ENCODE measurements around the gene TMEM250. TPM values are rescaled to one million over a fixed set of nuclear protein-coding genes. Genes with fewer than 3 reads are reported as not detected.

The TMEM250 gene, protein sequence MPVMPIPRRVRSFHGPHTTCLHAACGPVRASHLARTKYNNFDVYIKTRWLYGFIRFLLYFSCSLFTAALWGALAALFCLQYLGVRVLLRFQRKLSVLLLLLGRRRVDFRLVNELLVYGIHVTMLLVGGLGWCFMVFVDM
- total RNA-seq = 10 to 100 TPM; 23.8 to 31.1 (median 28.4) TPM

DNA sequence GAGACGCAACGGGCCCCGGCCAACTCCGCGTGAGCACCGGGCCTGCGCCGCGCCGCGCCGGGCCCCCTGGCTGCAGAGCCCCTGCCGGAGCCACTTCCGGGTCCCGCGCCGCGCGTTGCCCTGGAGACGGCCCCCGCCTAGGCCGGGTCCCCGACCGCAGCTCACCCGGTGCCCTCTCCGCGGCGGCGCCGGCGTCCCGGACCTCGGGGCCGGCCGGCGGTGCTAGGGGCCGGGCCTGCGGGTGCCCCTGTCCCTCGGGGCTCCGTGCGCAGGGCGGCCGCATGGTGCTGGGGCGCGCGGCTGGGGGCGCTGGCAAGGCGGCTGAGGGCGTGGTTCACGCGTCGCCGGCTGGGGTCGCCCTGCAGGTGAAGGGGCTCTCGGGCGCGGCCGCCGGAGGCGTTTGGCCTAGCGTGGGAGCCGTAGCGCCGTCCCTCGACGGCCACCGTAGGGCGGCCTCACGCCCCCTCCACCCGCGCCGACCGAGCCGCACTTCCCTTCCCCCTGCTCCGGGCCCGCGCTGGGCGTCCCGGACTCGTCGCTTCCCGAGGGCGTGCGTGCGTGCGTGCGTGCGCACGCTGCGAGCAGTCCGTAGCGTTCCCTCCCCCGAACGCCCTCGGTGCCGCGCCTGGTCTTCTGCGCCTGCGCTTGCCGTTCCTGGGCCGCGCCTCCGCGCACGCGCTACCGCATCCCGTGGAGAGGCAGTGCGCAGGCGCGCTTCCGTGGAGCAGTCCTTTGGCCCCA, at the start of gene TMEM250:
TMEM250 (minus strand) TSS at position 556 of the 741 bp plus-strand sequence. CDS start 1,975 bp downstream, outside the sequence.
- DNase-seq (ENCODE audit: low spot score) = peak; percentile 74
- ATAC-seq (ENCODE audit: low FRiP score) = peak; percentile 91
- TF ChIP-seq, protein P1, sequence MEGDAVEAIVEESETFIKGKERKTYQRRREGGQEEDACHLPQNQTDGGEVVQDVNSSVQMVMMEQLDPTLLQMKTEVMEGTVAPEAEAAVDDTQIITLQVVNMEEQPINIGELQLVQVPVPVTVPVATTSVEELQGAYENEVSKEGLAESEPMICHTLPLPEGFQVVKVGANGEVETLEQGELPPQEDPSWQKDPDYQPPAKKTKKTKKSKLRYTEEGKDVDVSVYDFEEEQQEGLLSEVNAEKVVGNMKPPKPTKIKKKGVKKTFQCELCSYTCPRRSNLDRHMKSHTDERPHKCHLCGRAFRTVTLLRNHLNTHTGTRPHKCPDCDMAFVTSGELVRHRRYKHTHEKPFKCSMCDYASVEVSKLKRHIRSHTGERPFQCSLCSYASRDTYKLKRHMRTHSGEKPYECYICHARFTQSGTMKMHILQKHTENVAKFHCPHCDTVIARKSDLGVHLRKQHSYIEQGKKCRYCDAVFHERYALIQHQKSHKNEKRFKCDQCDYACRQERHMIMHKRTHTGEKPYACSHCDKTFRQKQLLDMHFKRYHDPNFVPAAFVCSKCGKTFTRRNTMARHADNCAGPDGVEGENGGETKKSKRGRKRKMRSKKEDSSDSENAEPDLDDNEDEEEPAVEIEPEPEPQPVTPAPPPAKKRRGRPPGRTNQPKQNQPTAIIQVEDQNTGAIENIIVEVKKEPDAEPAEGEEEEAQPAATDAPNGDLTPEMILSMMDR (IDR thresholded peaks at IDR 0.05) = no peak

- TF ChIP-seq, protein P1 (IDR thresholded peaks at IDR 0.05) = no peak
- no peak for DNase-seq (ENCODE audit: low spot score)
- ATAC-seq (ENCODE audit: low FRiP score) = no peak
Observed at GRCh38 chr9:136163248-136163850, 44.7 kb upstream of the TMEM250 start.

DNA sequence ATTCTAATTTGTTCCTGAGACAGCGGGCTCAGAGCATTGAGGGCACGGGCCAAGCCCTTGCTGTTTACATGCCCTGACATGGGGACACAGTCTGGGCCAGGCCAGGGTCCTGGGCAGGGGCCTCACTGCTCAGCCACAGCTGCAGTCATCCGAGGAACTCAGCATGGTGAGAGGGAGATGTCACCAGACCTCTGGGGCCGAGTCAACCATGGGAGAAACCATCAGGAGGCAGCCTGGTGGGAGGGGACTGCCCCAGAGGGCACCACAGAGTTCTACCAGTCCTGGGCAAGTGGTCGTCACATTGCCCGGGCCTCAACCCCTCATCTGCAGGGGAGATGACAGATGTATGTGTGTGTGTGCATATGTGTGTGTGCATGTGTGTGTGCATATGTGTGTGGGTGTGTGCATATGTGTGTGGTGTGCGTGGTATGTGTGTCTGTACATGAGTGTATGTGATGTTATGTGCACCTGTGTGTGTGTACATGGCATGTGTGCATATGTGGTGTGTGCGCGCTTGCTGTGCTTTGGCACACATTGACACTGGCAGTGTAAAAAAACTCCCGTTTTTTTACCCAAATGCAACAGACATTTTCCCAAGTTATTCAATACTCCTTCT, 42.4 kb upstream of the TMEM250 start:
- TF ChIP-seq, protein P1 (IDR thresholded peaks at IDR 0.05) = no peak
- DNase-seq (ENCODE audit: low spot score) = no peak
- ATAC-seq (ENCODE audit: low FRiP score) = no peak

DNA sequence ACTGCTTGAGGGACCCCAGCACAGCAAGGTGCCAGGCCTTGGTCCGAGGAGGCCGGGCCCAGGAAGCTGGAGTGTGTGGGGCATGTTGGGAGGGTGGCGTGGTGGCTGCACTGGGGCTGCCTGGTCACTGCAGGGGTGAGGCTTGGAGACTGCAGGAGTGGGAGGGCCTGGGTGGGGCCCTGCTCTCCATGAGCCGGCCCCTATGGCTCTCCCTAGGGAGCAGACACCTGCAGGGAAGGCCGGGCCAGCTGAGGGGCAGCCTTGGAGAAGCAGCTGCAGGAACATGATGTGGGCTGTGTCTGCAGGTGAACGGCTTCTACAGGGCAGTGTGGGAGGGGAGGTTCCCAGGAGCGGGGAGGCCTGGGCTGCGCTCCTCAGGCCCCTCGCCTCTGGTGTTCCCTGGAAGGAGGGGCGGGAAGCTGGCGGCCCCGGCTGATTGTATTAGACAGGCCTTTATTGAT, 41.7 kb upstream of the TMEM250 start:
- DNase-seq (ENCODE audit: low spot score) = no peak
- ATAC-seq (ENCODE audit: low FRiP score) = no peak
- TF ChIP-seq, protein P1 (IDR thresholded peaks at IDR 0.05) = no peak

DNA sequence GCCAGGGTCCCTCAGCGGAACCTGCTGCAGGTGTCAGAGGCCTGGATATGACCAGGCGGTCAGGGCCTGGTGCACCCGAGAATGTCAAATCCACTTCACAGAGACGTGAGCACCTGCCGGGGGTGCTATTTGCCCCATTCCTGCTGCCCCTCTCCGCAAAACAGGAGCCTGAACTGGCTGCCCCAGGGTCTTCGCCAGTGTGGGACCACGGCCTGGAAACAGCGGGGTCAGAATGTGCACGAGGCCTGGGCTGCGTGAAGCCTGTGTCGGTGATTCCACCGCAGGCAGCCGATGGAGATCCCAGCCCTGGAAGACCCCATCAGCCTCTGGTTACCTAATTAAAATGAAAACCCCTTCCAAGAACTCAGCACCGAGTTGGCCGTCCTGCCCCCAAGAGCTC, 41.2 kb upstream of the TMEM250 start:
- DNase-seq (ENCODE audit: low spot score) (no peak), ATAC-seq (ENCODE audit: low FRiP score) (no peak)
- TF ChIP-seq, protein P1 (IDR thresholded peaks at IDR 0.05) = no peak

GRCh38 chr9:136157477-136158265, 39.0 kb upstream of the TMEM250 start:
- ATAC-seq (ENCODE audit: low FRiP score) = no peak
- no peak for DNase-seq (ENCODE audit: low spot score)
- TF ChIP-seq, protein P1 (IDR thresholded peaks at IDR 0.05) = no peak

Measured in omental fat pad (tissue), 4 donors.